Activated T-cell treated with anti-CD3 and anti-CD28 coated beads for 1 hour (primary cell): ENCODE results near the gene OLIG1.

Source experiments
- DNase-seq: peaks from one replicate; pipeline ENCODE4 v3.0.0-alpha.2; 2020; ENCODE audit warnings: low read depth

The OLIG1 gene

DNA sequence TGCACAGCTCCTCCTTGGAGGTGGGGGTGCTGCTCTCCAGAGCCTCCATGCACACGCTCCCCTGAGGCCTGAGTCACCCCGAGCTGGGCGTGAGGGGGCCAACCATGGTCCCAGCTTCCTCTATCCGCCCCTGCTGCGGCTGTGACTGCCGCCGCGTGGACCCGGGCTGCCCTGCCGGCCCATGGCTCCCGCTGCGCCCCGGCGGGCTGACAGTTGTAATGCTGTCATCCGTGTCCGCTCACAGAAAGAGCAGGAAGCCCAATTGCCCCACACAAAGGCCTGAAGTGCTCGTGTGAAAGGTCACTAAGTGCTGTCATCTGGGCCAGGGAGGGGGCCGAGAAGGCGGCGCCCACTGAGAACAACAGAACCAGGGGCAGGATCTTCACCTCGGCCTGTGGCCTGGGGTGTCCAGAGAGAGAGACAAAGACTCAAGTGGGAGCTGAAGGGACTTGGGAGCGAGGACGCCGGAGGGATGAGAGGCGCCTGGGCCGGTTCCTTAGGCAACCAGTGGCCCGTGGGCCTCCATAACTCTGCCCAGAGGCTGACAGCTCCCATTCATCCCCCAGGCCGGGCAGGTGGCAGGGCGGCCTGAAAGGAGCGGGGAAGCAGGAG is 31.5 kb downstream of the OLIG1 start:
- no peak for DNase-seq

DNA sequence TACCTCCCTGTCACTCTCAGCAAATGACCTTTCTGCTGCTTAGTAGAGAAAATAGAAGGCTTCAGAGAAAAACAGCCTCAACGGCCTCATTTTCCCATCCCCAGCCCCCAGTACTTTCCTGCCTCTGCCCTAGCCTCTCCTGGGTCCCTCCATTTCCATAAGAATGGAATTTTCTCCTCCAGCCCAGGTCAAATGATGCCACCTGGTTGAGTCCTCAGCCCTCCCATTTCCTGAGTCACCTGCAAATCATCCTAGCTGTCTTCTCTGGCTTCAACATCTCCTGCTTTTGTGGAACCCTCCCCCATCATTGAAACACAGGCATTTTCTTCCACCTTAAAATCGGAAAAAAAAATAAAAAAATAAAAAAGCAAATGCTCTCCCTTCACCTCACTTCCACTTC is 35.1 kb downstream of the OLIG1 start:
- no peak for DNase-seq

DNA sequence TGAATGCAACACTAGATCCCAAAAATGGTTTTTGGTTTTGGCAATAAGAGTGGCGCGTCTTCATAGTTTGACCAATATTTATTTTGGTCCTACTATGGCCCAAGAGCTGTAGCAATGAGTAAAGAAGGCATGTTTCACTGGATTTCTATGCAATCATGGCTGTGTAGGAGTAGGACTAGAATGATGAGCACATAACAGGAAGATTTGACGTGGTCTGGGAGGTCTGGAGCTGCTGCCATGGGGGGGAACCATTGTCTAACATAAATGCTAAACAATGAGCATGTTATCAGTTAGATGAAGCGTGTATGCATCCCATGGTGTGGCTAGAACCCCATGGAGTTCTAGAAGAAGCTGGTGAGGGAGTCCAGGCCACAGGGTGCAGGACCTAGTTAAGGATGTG is 38.3 kb downstream of the OLIG1 start:
- DNase-seq = no peak

DNA sequence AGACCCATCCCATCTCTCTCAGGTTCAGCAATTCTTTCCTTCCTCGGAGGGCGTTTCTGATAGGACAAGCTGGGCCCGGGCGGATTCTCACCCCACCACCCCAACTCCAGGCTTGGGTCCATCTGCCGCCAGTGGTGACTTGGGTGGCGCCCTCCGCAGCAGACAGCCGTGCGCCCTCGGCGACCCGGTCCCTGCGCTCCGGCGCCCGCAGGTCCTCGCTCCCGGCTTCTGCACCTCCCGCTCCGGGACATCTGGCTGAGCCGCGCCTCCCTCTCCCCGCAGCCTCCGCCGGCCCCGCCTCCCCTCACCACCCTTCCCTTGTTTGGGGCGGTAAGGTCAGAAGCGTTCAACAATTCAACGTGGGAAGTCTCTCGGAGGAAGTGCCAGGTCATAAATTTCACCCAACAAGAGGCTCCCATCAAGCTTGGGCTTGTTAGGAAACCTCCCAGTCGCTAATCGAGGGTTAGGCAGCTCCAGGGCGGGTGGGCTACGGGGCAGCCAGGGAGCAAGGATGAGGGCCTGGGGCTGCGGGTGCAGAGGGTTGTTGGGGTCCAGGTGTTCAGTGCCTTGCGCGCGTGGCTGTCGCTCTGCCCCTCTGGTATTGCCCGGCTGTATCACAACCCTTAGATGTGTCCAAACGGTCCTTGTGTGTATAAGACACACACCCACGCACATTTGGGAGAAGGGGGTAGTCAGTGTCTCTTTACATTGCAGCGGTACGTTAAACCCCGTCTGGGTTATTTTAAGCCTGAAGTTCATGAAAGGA is 39.8 kb downstream of the OLIG1 start:
- DNase-seq = no peak

DNA sequence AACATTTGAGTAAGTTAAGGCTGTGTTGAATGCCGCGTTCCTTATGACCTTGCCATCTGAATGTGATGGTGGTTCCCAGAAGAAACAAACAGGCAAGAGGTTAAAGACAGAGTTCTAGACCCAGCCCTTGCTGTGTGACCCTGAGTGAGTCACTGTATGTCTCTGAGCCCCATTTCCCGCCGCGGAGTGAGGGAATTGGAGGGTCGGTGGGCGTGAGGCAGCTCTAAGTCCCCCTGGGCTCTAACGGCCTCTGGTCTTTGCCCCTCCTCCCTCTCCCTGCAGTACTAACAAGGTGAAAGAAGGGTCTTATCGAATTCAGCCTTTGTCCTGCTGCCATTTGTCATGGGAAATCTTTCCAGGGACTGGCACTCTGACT is 40.4 kb downstream of the OLIG1 start:
- no peak for DNase-seq

DNA sequence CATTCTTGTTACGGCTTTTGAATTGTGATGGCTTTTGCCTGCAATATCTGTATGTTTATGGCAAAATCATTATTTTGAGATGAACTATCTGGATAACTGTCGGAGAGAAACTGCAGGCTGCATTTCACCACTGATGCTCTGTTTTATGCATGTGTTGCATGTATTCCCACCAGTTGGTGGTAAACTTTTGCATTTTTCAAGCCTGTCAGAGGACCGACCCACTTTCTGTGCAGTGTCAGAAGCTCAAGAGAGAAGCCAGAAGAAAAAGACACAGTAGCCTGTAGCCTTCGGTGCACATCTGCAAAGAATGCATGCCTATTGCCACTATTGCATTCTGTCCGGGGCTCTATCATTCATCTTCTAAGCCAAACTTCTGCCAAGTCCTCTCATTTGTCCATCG is 41.6 kb downstream of the OLIG1 start:
- no peak for DNase-seq

DNA sequence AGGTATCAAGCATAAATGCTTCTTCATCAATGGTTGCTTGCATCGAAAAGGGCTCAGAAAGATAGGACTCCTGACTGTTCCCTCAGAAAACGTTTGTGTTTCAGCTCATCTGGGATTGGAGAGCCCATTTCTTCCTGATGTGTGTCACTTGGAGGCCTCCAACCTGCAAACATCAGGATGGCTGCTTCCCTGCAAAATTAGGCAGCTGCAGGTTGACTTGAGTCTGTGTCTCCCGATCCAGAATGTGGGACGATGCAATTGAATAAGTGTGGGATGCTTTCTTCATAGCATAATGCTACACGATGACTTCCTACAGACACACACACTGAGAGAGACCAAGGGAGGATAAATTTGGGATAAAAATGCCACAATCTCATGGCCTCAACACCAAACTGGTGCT is 42.2 kb downstream of the OLIG1 start:
- no peak for DNase-seq

DNA sequence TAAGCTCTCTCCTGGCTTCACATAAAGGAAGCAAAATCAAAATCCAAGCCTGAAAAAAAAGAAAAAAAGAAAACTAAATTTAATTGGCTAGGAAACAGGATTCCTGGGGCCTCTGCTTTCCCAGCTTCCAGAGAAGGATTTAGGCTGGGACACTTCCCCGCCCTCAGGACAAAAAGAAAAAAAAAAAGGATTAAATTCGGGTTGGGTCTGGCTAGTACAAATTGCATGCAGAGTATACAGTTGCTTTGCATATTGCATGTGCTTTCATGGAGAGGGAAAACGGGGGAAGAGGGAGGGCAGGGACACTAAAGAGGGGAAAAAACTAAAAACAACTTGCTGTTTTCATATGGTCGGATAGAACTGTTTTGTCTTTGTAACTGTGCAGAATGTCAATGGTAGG is 42.7 kb downstream of the OLIG1 start:
- no peak for DNase-seq

DNA sequence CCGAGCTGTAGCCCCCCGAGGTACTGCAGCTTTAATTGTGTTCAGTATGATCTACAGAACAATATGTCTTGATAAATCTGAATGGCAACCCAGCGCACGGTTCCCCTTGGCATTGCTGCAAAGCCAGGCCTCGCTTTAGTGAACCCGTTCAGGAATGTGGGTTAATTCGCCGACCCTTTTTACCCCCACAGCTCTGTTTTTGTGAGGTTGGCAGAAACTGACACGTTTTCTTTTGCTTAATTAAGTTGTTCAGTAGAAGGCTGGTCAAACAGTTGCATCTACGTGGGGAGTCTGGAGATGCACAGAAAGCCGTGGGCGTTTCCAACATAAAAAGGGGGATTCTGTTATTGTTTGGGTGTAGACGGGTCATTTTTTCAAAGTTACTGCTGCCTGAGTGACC is 43.2 kb downstream of the OLIG1 start:
- DNase-seq = no peak

DNA sequence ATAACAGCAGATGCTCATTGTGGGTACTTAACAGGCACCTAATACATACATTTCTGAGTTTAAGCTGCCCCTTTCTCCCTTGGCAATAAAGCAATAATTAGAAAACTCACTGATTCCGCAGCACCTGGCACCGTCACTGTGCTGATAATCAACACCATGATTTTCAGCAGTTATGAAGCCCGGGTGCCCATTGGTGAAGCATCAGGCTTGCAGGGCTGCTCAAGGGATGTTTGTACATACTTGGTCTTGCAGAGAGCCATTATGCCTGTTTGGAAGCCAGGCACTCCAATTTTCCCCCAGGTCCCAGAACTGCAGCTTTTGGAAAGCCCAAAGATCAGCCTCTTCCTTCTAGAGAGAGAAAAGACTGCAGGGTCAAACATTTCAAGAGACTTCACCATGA is 44.3 kb downstream of the OLIG1 start:
- no peak for DNase-seq

DNA sequence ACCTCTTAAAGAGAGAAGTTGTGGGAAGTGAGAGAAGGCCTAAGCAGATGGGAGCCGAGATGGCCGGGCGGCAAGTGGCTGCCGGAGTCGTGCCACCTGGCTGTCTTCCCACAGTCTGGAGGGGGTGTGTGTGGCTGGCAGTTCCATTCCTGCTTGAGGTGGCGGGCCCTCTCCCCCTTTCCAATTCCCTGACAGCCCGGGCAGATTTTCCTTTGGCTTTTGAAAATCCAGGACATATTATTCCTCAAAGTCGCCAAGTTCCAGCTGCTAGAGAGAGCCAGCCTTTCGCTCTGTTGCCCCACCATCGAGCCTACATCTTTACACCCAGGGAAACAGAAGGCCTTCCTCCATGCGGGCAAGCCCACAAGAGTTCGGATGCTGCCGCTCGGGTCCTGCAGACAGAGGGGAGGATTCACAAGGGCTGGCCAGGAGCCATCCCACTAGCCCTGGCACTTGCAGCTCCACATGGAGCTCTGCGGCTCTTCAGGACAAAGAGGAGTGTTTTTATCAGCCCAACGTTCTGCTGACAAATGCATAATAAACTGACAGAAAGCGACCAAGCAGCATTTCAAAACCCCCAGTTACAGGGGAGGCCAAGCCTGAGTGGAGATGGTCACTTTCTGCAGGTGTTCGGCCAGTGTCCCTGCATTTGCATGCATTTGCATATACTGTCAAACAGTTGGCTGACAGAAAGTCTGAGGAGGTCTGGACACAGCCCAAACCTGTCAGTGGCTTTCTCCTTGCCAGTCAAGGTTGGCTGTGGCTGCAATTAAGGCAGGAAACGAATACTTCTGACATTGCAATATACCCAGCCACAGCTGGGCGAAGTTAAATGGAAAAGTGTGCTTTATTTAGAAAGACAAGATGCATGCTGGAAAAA is 45.9 kb downstream of the OLIG1 start:
- DNase-seq = no peak

DNA sequence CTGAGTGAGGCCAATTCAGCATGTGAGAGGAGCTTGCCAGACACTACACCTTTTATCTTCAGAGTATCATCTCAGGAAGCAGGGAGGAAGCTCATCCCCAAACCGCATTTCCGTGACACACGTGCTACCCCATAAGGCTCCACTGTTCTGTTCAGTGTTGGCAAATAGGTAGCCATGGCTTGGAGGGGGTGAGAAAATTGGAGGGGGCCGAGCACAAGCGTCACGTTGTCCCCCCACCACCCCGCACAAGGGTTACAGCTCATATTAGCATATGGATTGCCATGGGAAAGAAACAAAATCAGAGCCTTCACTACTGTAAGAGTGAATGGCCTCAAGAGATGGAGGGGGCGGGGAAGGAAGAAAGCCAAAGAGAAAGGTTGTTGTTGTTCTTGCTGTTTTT is 46.7 kb downstream of the OLIG1 start:
- no peak for DNase-seq

DNA sequence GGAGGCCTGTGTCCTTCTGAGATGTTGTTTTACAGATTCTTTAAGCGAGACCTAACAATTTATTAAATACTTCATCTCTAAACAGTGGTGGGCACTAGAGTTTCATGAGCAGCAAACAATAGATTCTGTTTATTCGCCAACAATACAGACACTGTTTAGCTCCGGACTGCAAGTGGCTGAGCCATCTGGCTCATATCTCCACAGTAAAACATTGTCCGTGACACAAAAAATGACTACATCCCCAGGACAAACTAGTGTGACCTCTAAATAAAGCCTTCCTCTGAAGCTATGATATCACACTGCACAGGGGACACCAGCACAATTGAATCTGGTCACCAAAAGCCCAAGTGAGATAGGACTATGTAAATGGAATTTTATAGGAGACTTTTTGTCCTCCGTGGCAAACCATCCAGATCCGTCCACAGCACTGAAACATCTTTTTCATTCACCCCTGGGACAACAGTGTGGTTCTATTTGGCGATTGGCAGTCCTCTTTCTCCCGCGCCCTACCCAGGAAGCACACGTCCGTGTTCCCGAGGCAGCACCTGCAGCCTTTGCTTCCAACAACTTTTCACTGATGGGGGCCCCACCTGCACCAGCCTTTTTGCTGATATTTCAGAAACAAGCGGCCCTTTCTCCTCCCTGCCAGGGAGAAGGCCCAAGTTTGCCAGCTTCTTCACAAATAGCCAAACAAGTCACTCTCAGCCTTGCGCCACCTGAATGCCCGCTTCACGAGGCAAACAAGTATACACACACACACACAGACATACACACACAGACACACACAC is 47.4 kb downstream of the OLIG1 start:
- no peak for DNase-seq
